BE2C (cell line): ENCODE data around the gene CC2D1A.
"Not testable (repeated sequence)": the region's sequence is repeated elsewhere in the genome, so short reads cannot be mapped to it uniquely, and the experiment has no call there.

Experiments used
- DNase-seq: peaks from one replicate; pipeline ENCODE4 v3.0.0-alpha.2; 2020
- H3K27me3 ChIP-seq: fragments of 250-450 bp; sonication (Bioruptor Pico); 2 replicates; pipeline ENCODE4 v1.5.1; 2020; ENCODE audit warnings: mild to moderate bottlenecking
- H3K36me3 ChIP-seq: fragments of 250-450 bp; sonication (Bioruptor Pico); 2 replicates; pipeline ENCODE4 v1.5.1; 2020; ENCODE audit warnings: mild to moderate bottlenecking
- H3K4me1 ChIP-seq: fragments of 250-450 bp; sonication (Bioruptor Pico); 2 replicates; pipeline ENCODE4 v1.5.1; 2020
- H3K4me3 ChIP-seq: 2 replicates; pipeline ENCODE4 v1.5.1; 2011; ENCODE audit warnings: low read depth, low read length
- H3K9me3 ChIP-seq: fragments of 250-450 bp; sonication (Bioruptor Pico); 2 replicates; pipeline ENCODE4 v1.5.1; 2020
- CTCF ChIP-seq: IDR thresholded peaks from 2 replicates; pipeline ENCODE4 v1.5.1; 2012; ENCODE audit warnings: mild to moderate bottlenecking, low read depth, low read length

CC2D1A gene

DNA sequence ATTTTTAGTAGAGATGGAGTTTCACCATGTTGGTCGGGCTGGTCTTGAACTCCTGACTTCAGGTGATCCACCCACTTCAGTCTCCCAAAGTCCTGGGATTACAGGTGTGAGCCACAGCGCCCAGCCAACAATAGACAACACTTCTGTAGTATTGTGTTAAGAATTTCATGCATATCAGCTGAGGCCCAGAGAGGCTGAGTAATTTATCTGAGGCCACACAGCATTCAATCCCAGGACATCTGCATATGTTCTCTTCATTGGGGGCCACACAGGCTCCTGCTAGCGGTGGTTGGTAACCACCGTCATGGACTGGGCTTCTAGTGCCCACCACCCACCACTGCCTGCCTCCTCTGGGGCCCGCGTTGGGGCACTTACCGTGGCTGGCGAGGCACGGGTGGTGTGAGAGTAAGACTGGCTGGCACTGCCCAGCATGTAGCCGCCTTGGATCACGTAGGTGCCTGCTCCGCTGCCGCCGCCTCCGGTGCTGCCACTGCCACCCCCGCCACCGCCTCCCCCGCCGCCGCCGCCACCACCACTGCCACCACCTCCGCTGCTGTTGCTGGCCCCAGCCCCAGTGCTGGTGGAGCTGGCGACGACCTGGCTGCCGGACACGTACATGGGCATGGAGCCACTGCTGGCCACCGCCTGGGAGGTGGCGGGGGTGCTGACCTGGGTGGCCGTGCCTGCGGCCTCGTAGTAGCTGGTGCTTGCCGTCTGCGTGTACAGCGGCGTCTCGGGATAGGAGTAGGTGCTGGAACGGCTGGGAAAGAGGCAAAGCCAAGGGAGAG is 66.6 kb downstream of the CC2D1A start:
- Histone ChIP-seq H3K4me1 (no peaks in the 10 kb centered on the region), H3K4me3 (no peak overlapping the region), H3K9me3 (no peaks in the 10 kb centered on the region), H3K36me3 (peaks cover 13% of the 10 kb centered on the region), H3K27me3 (no peaks in the 10 kb centered on the region)
- no peak for TF ChIP-seq CTCF
- no peak for DNase-seq

DNA sequence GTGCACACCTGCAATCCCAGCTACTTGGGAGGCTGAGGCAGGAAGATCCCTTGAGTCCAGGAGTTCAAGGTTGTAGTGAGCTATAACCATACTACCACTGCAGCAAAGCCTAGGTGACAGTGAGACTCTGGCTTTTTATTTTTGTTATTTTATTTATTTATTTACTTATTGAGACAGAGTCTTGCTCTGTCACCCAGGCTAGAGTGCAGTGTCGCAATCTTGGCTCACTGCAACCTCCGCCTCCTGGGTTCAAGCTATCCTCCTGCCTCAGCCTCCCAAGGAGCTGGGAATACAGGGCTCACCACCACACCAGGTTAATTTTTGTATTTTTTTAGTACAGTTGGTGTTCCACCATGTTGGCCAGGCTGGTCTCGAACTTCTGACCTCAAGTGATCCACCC is 67.5 kb downstream of the CC2D1A start:
- not testable (repeated sequence) for H3K4me3 ChIP-seq, H3K36me3 ChIP-seq, H3K9me3 ChIP-seq, DNase-seq, H3K4me1 ChIP-seq, H3K27me3 ChIP-seq

GRCh38 chr19:13974073-13974472 is 68.1 kb downstream of the CC2D1A start:
- H3K36me3 ChIP-seq = peaks cover 4% of the 10 kb centered on the region
- no peaks in the 10 kb centered on the region for H3K27me3 ChIP-seq
- H3K9me3 ChIP-seq = no peaks in the 10 kb centered on the region
- no peak overlapping the region for H3K4me3 ChIP-seq
- TF ChIP-seq CTCF = no peak
- peak; percentile 53 for DNase-seq
- no peaks in the 10 kb centered on the region; the same call in 1 of the 2 replicates for H3K4me1 ChIP-seq

DNA sequence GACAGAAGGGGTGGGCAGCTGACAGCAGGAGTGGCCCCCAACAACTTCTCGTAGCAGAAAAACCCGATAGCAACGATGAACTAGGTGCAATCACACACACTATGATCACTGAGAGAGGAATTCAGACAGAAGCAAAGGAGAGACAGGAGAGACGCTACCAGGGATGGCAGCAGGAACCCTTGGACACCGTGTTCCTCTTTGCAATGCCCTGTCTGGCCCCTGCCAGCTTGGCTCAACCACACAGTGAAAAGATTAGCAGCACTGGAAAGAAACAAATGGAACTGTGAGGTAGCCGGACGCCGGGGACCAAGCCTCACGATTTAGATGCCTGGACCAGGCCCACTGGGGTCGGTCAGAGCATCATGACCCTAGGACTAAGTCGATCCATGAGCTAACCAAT is 69.9 kb downstream of the CC2D1A start:
- no peaks in the 10 kb centered on the region for H3K27me3 ChIP-seq
- no peak for DNase-seq
- no peak overlapping the region for H3K4me3 ChIP-seq
- no peaks in the 10 kb centered on the region for H3K9me3 ChIP-seq
- H3K4me1 ChIP-seq = peaks cover 16% of the 10 kb centered on the region
- peaks cover 4% of the 10 kb centered on the region for H3K36me3 ChIP-seq
- no peak for TF ChIP-seq CTCF

DNA sequence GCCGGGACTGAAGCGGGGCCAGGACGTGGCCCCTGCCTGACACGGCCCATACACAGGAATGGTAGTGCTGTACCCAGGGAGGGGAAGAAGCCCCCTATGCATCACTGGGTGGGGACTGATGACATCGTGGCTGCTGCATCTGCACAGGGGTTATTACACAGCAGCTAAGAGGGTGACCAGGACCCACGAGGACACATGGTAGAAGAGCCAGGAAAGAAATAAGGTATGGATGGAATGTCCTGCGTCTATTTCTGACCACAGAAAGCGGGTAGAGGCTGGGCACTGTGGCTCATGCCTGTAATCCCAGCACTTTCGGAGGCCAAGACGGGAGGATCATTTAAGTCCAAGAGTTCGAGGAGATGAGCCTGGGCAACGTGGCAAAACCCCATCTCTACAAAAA is 70.4 kb downstream of the CC2D1A start:
- TF ChIP-seq CTCF = no peak

DNA sequence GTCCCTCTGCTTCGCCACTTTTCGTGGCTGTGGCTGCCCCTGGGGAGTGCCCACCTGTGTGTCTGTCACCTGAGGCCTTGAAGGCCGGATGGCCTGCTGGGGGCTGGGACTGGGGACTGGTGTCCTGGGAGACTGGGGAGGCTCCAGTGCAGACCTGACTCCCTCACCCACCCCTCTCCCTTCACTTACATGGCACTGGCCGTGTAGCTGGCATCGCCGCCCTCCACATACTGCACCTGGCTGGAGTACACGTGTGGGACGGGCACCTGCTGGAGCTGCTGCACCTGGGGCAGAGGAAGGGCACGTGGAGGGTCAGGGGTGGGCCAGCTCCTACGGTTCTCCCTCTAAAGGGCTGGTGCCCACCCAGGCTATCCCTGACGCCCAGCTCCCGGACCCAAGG is 71.8 kb downstream of the CC2D1A start:
- no peak overlapping the region for H3K4me3 ChIP-seq
- no peaks in the 10 kb centered on the region for H3K9me3 ChIP-seq
- no peaks in the 10 kb centered on the region for H3K27me3 ChIP-seq
- H3K36me3 ChIP-seq = no peaks in the 10 kb centered on the region; the same call in 1 of the 2 replicates
- DNase-seq = no peak
- no peak for TF ChIP-seq CTCF
- H3K4me1 ChIP-seq = peaks cover 24% of the 10 kb centered on the region

More for the DNA sequence above, 70.4 kb downstream of the CC2D1A start:
- no peak for DNase-seq
- Histone ChIP-seq H3K27me3 (no peaks in the 10 kb centered on the region), H3K4me3 (no peak overlapping the region), H3K36me3 (peaks cover 4% of the 10 kb centered on the region), H3K9me3 (no peaks in the 10 kb centered on the region), H3K4me1 (peaks cover 22% of the 10 kb centered on the region)
